ENCODE measurements around the gene BEX3.

GRCh38 chrX:103369479-103369878 is 6.9 kb upstream of the BEX3 start:
- no peak for TF ChIP-seq CTCF (IDR thresholded peaks at IDR 0.05; ENCODE audit: low read depth, low read length, poor library complexity, severe bottlenecking)
- TF ChIP-seq EZH2phosphoT487 (IDR thresholded peaks at IDR 0.05; ENCODE audit: borderline replicate concordance, low read length), result no peak
